H9 (cell line): ENCODE measurements around the gene GAS1. TPM values are rescaled to one million over a fixed set of nuclear protein-coding genes. Genes with fewer than 3 reads are reported as not detected.

ENCODE experiments used
- DNase-seq: peaks from one replicate; pipeline ENCODE4 v3.0.0-alpha.2; 2017
- H2AFZ ChIP-seq: one replicate; pipeline ENCODE4 v1.6.1; 2013; ENCODE audit warnings: mild to moderate bottlenecking, low read length, control low read depth, moderate library complexity
- H2AK5ac ChIP-seq: 2 replicates; pipeline ENCODE4 v1.6.1; 2013; ENCODE audit warnings: low read length, control low read depth, mixed read lengths; ENCODE audit not compliant: insufficient read length
- H2BK120ac ChIP-seq: one replicate; pipeline ENCODE4 v1.6.1; 2013; ENCODE audit warnings: low read depth, mild to moderate bottlenecking, low read length, control low read depth, inconsistent platforms; ENCODE audit not compliant: poor library complexity, severe bottlenecking
- H2BK12ac ChIP-seq: 2 replicates; pipeline ENCODE4 v1.6.1; 2013; ENCODE audit warnings: low read length, control low read depth, mixed read lengths, low read depth; ENCODE audit not compliant: insufficient read length
- H2BK15ac ChIP-seq: 2 replicates; pipeline ENCODE4 v1.6.1; 2013; ENCODE audit warnings: low read depth, low read length, control low read depth
- H2BK20ac ChIP-seq: one replicate; pipeline ENCODE4 v1.6.1; 2013; ENCODE audit warnings: low read depth, mild to moderate bottlenecking, low read length, control low read depth, inconsistent platforms; ENCODE audit not compliant: poor library complexity, severe bottlenecking
- H2BK5ac ChIP-seq: 2 replicates; pipeline ENCODE4 v1.6.1; 2013; ENCODE audit warnings: low read length, control low read depth, mixed read lengths; ENCODE audit not compliant: insufficient read length
- H3K14ac ChIP-seq: 2 replicates; pipeline ENCODE4 v1.6.1; 2013; ENCODE audit warnings: low read length, control low read depth; ENCODE audit not compliant: insufficient read depth
- H3K18ac ChIP-seq: 2 replicates; pipeline ENCODE4 v1.6.1; 2013; ENCODE audit warnings: low read depth, mild to moderate bottlenecking, mixed read lengths, low read length, control low read depth; ENCODE audit not compliant: insufficient read length
- H3K23ac ChIP-seq: 2 replicates; pipeline ENCODE4 v1.6.1; 2013; ENCODE audit warnings: low read length, control low read depth, mixed read lengths, low read depth; ENCODE audit not compliant: insufficient read length
- H3K23me2 ChIP-seq: 2 replicates; pipeline ENCODE4 v1.6.1; 2013; ENCODE audit warnings: low read depth, mild to moderate bottlenecking, mixed read lengths, low read length, control low read depth; ENCODE audit not compliant: insufficient read length, poor library complexity, severe bottlenecking
- H3K27ac ChIP-seq: 2 replicates; pipeline ENCODE4 v1.5.1; 2013; ENCODE audit warnings: low read length, control low read depth, mixed read lengths, low read depth; ENCODE audit not compliant: insufficient read length
- H3K27me3 ChIP-seq: 2 replicates; pipeline ENCODE4 v1.6.1; 2013; ENCODE audit warnings: low read length, control low read depth, inconsistent platforms; ENCODE audit not compliant: insufficient read depth
- H3K4ac ChIP-seq: 2 replicates; pipeline ENCODE4 v1.6.1; 2013; ENCODE audit warnings: low read depth, mild to moderate bottlenecking, control low read depth, inconsistent platforms, low read length, moderate library complexity
- H3K4me1 ChIP-seq: 2 replicates; pipeline ENCODE4 v1.6.1; 2013; ENCODE audit warnings: low read length, control low read depth, inconsistent platforms; ENCODE audit not compliant: insufficient read depth
- H3K4me2 ChIP-seq: 2 replicates; pipeline ENCODE4 v1.6.1; 2013; ENCODE audit warnings: low read length, control low read depth, mixed read lengths; ENCODE audit not compliant: insufficient read length, insufficient read depth
- H3K56ac ChIP-seq: 2 replicates; pipeline ENCODE4 v1.6.1; 2013; ENCODE audit warnings: low read depth, mild to moderate bottlenecking, mixed read lengths, low read length, control low read depth; ENCODE audit not compliant: insufficient read length
- H3K79me1 ChIP-seq: 2 replicates; pipeline ENCODE4 v1.6.1; 2013; ENCODE audit warnings: low read depth, mild to moderate bottlenecking, moderate library complexity, low read length, control low read depth, inconsistent platforms; ENCODE audit not compliant: insufficient read depth, poor library complexity, severe bottlenecking
- H3K79me2 ChIP-seq: 2 replicates; pipeline ENCODE4 v1.6.1; 2013; ENCODE audit warnings: low read length, control low read depth, inconsistent platforms; ENCODE audit not compliant: insufficient read depth
- H3K9ac ChIP-seq: 2 replicates; pipeline ENCODE4 v1.6.1; 2013; ENCODE audit warnings: low read length, control low read depth, mixed read lengths; ENCODE audit not compliant: insufficient read length; ENCODE audit errors: extremely low read depth
- H3K9me3 ChIP-seq: one replicate; pipeline ENCODE4 v1.6.1; 2013; ENCODE audit warnings: low read depth, low read length, inconsistent platforms; ENCODE audit not compliant: control insufficient read depth
- H3T11ph ChIP-seq: one replicate; pipeline ENCODE4 v1.6.1; 2013; ENCODE audit warnings: mild to moderate bottlenecking, low read length, control low read depth, inconsistent platforms
- H4K20me1 ChIP-seq: one replicate; pipeline ENCODE4 v1.6.1; 2013; ENCODE audit not compliant: control insufficient read depth, insufficient read length, insufficient read depth
- H4K5ac ChIP-seq: 2 replicates; pipeline ENCODE4 v1.6.1; 2013; ENCODE audit warnings: low read depth, mild to moderate bottlenecking, mixed read lengths, low read length, control low read depth; ENCODE audit not compliant: insufficient read length
- H4K8ac ChIP-seq: replicated peaks from 2 replicates; pipeline ENCODE4 v1.6.1; 2013; ENCODE audit warnings: low read length, control low read depth, mixed read lengths, low read depth; ENCODE audit not compliant: insufficient read length
- H4K91ac ChIP-seq: 2 replicates; pipeline ENCODE4 v1.6.1; 2013; ENCODE audit warnings: low read depth, mild to moderate bottlenecking, moderate library complexity, mixed read lengths, low read length, control low read depth; ENCODE audit not compliant: insufficient read length
- H3K27ac Mint-ChIP-seq, 3 experiments: 2 replicates in 2 of 3; 3 replicates in 1 of 3; pipeline ENCODE4 v1.8.0; 2020 to 2021; ENCODE audit warnings: mixed read lengths in 3 of 3, mild to moderate bottlenecking in 1 of 3, moderate library complexity in 1 of 3
- H3K27me3 Mint-ChIP-seq: 2 replicates; pipeline ENCODE4 v1.8.0; 2021; ENCODE audit warnings: low read depth, mild to moderate bottlenecking, moderate library complexity, mixed read lengths
- H3K36me3 Mint-ChIP-seq, 3 experiments: 2 replicates in 2 of 3; 3 replicates in 1 of 3; pipeline ENCODE4 v1.8.0; 2020 to 2021; ENCODE audit warnings: low read depth in 3 of 3, mixed read lengths in 3 of 3; ENCODE audit not compliant: insufficient read depth in 1 of 3
- H3K4me1 Mint-ChIP-seq, 2 experiments: 2 replicates each; pipeline ENCODE4 v1.8.0; 2020; ENCODE audit warnings: mixed read lengths in 2 of 2
- H3K4me3 Mint-ChIP-seq, 2 experiments: 2 replicates in 1 of 2; 3 replicates in 1 of 2; pipeline ENCODE4 v1.8.0; 2020 to 2021; ENCODE audit warnings: mild to moderate bottlenecking in 2 of 2, mixed read lengths in 2 of 2, moderate library complexity in 1 of 2
- H3K9me3 Mint-ChIP-seq, 2 experiments: 2 replicates in 1 of 2; 3 replicates in 1 of 2; pipeline ENCODE4 v1.8.0; 2020; ENCODE audit warnings: mild to moderate bottlenecking in 2 of 2, mixed read lengths in 2 of 2, moderate library complexity in 1 of 2
- WGBS: extraction: QIAGEN DNeasy Blood & Tissue Kit; methylation state at CpG from one replicate; pipeline ENCODE4 v1.1.7; 2013; ENCODE audit warnings: missing lambda C conversion rate, low lambda C conversion rate, mixed read lengths; ENCODE audit not compliant: insufficient read length; ENCODE audit errors: extremely low coverage; 5-methylcytosine and 5-hydroxymethylcytosine counted together
- total RNA-seq: library from RNA; stranded (reverse); gene quantifications from 2 replicates; pipeline ENCODE4 v1.2.1, GENCODE V29; 2021
- TF ChIP-seq, protein P1 (sequence below): fragments of 200-600 bp; sonication (generic); conservative IDR thresholded peaks from 3 replicates; pipeline ENCODE4 v1.8.0; 2021; ENCODE audit warnings: antibody characterized with exemption, mild to moderate bottlenecking

GAS1 gene
- total RNA-seq, 1 experiment from 2014 or later: 2.3 TPM

GRCh38 chr9:86979657-86980056 is 32.4 kb upstream of the GAS1 start:
- no peak overlapping the region for H3K23ac ChIP-seq
- no CpG with 5 or more reads among the region's 1 CpG for WGBS
- H2BK5ac ChIP-seq: no peak overlapping the region
- H2BK20ac ChIP-seq: no peak overlapping the region
- no peak overlapping the region for H3K18ac ChIP-seq
- Mint-ChIP-seq H3K27ac (no peak overlapping the region), H3K27me3 (no peaks in the 10 kb centered on the region; the same call in none of the 2 replicates), H3K4me3 (no peak overlapping the region), H3K36me3 (no peaks in the 10 kb centered on the region), H3K4me1 (peaks cover 4% of the 10 kb centered on the region in 2 experiments; a peak in 3 of 4 replicates), H3K9me3 (no peaks in the 10 kb centered on the region)
- no peaks in the 10 kb centered on the region for H3K79me2 ChIP-seq
- H3K27ac ChIP-seq: no peak overlapping the region
- H3K9me3 ChIP-seq: no peaks in the 10 kb centered on the region
- H2AK5ac ChIP-seq: no peak overlapping the region
- no peak overlapping the region for H2AFZ ChIP-seq
- H4K91ac ChIP-seq: no peak overlapping the region
- TF ChIP-seq, protein P1, sequence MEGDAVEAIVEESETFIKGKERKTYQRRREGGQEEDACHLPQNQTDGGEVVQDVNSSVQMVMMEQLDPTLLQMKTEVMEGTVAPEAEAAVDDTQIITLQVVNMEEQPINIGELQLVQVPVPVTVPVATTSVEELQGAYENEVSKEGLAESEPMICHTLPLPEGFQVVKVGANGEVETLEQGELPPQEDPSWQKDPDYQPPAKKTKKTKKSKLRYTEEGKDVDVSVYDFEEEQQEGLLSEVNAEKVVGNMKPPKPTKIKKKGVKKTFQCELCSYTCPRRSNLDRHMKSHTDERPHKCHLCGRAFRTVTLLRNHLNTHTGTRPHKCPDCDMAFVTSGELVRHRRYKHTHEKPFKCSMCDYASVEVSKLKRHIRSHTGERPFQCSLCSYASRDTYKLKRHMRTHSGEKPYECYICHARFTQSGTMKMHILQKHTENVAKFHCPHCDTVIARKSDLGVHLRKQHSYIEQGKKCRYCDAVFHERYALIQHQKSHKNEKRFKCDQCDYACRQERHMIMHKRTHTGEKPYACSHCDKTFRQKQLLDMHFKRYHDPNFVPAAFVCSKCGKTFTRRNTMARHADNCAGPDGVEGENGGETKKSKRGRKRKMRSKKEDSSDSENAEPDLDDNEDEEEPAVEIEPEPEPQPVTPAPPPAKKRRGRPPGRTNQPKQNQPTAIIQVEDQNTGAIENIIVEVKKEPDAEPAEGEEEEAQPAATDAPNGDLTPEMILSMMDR: no peak
- H3K9ac ChIP-seq: no peak overlapping the region
- H3T11ph ChIP-seq: no peak overlapping the region
- H2BK15ac ChIP-seq: no peak overlapping the region
- H4K5ac ChIP-seq: no peak overlapping the region
- H2BK120ac ChIP-seq: no peak overlapping the region
- H3K27me3 ChIP-seq: no peaks in the 10 kb centered on the region
- H4K8ac ChIP-seq: no peak overlapping the region
- no peak overlapping the region for H3K56ac ChIP-seq
- H3K4me2 ChIP-seq: no peak overlapping the region
- no peaks in the 10 kb centered on the region for H3K23me2 ChIP-seq
- no peaks in the 10 kb centered on the region for H4K20me1 ChIP-seq
- H2BK12ac ChIP-seq: no peak overlapping the region
- no peak for DNase-seq
- H3K4ac ChIP-seq: no peak overlapping the region
- H3K79me1 ChIP-seq: no peaks in the 10 kb centered on the region
- H3K14ac ChIP-seq: no peak overlapping the region
- no peaks in the 10 kb centered on the region for H3K4me1 ChIP-seq
